A673 (cell line): ENCODE results near the gene VEGFB. TPM values are rescaled to one million over a fixed set of nuclear protein-coding genes. Genes with fewer than 3 reads are reported as not detected.
"Not testable (repeated sequence)": the region's sequence is repeated elsewhere in the genome, so short reads cannot be mapped to it uniquely, and the experiment has no call there.

Experiments used
- BruUV-seq: library from RNA; stranded (reverse); fragments of 400-500 nt; replicated peaks from 2 replicates; lab custom pipeline; 2021; lab: Mats Ljungman, UMichigan
- CTCF ChIA-PET: fragments of 300-600 bp; sonication (Branson Sonifier 250); formaldehyde crosslinking; loops from one replicate; lab custom pipeline; 2022; ENCODE audit warnings: antibody characterized with exemption; lab: Charles Lee
- POLR2A ChIA-PET: fragments of 300-600 bp; sonication (Branson Sonifier 250); formaldehyde crosslinking; loops from one replicate; lab custom pipeline; 2022; ENCODE audit warnings: antibody characterized with exemption; ENCODE audit not compliant: low non-redundant PET; lab: Charles Lee
- DNase-seq: peaks from one replicate; pipeline ENCODE4 v3.0.0-alpha.2; 2015; ENCODE audit warnings: low spot score
- H3K27ac ChIP-seq: fragments of 200-600 bp; sonication (generic); 2 replicates; pipeline ENCODE4 v1.5.1; 2016; ENCODE audit warnings: mixed run types, low read depth, mild to moderate bottlenecking, mixed read lengths, antibody characterized with exemption, low read length; ENCODE audit not compliant: poor library complexity, severe bottlenecking
- H3K27me3 ChIP-seq: fragments of 200-600 bp; sonication (generic); replicated peaks from 2 replicates; pipeline ENCODE4 v1.6.1; 2017; ENCODE audit warnings: mixed run types, low read depth, mild to moderate bottlenecking, mixed read lengths, antibody characterized with exemption, low read length; ENCODE audit not compliant: insufficient read depth, poor library complexity
- H3K36me3 ChIP-seq: fragments of 200-600 bp; sonication (generic); 2 replicates; pipeline ENCODE4 v1.6.1; 2016; ENCODE audit warnings: mixed run types, mild to moderate bottlenecking, mixed read lengths, antibody characterized with exemption, low read length; ENCODE audit not compliant: insufficient read depth, poor library complexity, severe bottlenecking
- H3K4me1 ChIP-seq: fragments of 200-600 bp; sonication (generic); 2 replicates; pipeline ENCODE4 v1.6.1; 2017; ENCODE audit warnings: mixed run types, mild to moderate bottlenecking, mixed read lengths, antibody characterized with exemption, low read length; ENCODE audit not compliant: insufficient read depth, poor library complexity, severe bottlenecking
- H3K4me3 ChIP-seq: fragments of 200-600 bp; sonication (generic); 2 replicates; pipeline ENCODE4 v1.5.1; 2016; ENCODE audit warnings: low read depth, mixed run types, mild to moderate bottlenecking, mixed read lengths, low read length; ENCODE audit not compliant: poor library complexity, severe bottlenecking
- H3K9me3 ChIP-seq: fragments of 200-600 bp; sonication (generic); 2 replicates; pipeline ENCODE4 v1.6.1; 2016; ENCODE audit warnings: mixed run types, low read depth, mild to moderate bottlenecking, mixed read lengths, antibody characterized with exemption, low read length; ENCODE audit not compliant: poor library complexity, severe bottlenecking
- EZH2 ChIP-seq: fragments of 200-600 bp; sonication (generic); IDR thresholded peaks from 2 replicates; pipeline ENCODE4 v1.6.1; 2017; ENCODE audit warnings: borderline replicate concordance, low read depth, mild to moderate bottlenecking, mixed read lengths, antibody characterized with exemption, low read length; ENCODE audit not compliant: poor library complexity, severe bottlenecking
- intact Hi-C: fragments of 100-400 bp; cut with micrococcal nuclease; formaldehyde crosslinking; loops from one replicate; pipeline ENCODE4 v1.10.0; 2022; ENCODE audit not compliant: unreplicated experiment
- total RNA-seq: library from RNA; stranded (reverse); gene quantifications from 2 replicates; pipeline ENCODE4 v1.2.3, GENCODE V29; 2021
- TF ChIP-seq, protein P1 (sequence below): fragments of 300-800, 200-600 bp; sonication (generic); conservative IDR thresholded peaks from 2 replicates; pipeline ENCODE4 v1.5.1; 2017; ENCODE audit warnings: low read depth, mild to moderate bottlenecking, antibody characterized with exemption, low read length, moderate library complexity, mixed read lengths

Gene VEGFB
- total RNA-seq, 1 experiment from 2014 or later = 93.3 TPM

DNA sequence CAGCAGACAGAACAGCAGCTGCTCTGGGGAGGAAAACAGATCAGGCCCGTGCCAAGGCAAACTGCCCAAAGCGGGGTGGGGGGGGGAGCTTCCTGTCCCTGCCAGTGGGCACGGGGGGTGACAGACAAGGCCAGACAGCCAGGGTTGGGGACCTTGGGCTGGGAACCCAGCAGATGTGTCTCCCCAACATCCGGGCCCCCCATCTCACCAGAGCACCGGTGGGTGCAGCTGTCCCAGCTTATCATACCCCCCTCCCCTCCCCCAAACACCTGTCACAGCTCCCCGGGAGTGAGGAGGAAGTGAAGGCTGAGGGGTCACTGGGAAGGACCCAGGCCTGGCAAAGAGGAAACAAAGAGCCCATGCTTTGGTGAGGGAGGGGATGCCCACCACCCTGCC, 11.0 kb downstream of the VEGFB start:
- peak overlapping the region; percentile 92 for H3K27ac ChIP-seq
- H3K4me3 ChIP-seq = peak overlapping the region; percentile 99
- peaks cover 12% of the 10 kb centered on the region for H3K36me3 ChIP-seq
- H3K27me3 ChIP-seq = no peaks in the 10 kb centered on the region
- CTCF ChIA-PET = interaction anchor here (1.6 kb wide), 1 partner anchor 41 kb away, joined by 3 read pairs; no protein-coding TSS in a partner anchor
- no TSS peak for BruUV-seq
- intact Hi-C loops = loop anchor here (5.0 kb wide), 1 partner anchor 38 kb away; the partner anchor contains the start of gene FERMT3
- POLR2A ChIA-PET = interaction anchor here (0.5 to 0.7 kb wide), 3 partner anchors 60 to 1189 kb away, joined by 3 to 4 read pairs (median 4); partner anchors contain the start of gene STIP1
- H3K9me3 ChIP-seq = no peaks in the 10 kb centered on the region
- no peak for DNase-seq
- TF ChIP-seq, protein P1, sequence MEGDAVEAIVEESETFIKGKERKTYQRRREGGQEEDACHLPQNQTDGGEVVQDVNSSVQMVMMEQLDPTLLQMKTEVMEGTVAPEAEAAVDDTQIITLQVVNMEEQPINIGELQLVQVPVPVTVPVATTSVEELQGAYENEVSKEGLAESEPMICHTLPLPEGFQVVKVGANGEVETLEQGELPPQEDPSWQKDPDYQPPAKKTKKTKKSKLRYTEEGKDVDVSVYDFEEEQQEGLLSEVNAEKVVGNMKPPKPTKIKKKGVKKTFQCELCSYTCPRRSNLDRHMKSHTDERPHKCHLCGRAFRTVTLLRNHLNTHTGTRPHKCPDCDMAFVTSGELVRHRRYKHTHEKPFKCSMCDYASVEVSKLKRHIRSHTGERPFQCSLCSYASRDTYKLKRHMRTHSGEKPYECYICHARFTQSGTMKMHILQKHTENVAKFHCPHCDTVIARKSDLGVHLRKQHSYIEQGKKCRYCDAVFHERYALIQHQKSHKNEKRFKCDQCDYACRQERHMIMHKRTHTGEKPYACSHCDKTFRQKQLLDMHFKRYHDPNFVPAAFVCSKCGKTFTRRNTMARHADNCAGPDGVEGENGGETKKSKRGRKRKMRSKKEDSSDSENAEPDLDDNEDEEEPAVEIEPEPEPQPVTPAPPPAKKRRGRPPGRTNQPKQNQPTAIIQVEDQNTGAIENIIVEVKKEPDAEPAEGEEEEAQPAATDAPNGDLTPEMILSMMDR = no peak
- no peak for TF ChIP-seq EZH2
- H3K4me1 ChIP-seq = peaks cover 27% of the 10 kb centered on the region

DNA sequence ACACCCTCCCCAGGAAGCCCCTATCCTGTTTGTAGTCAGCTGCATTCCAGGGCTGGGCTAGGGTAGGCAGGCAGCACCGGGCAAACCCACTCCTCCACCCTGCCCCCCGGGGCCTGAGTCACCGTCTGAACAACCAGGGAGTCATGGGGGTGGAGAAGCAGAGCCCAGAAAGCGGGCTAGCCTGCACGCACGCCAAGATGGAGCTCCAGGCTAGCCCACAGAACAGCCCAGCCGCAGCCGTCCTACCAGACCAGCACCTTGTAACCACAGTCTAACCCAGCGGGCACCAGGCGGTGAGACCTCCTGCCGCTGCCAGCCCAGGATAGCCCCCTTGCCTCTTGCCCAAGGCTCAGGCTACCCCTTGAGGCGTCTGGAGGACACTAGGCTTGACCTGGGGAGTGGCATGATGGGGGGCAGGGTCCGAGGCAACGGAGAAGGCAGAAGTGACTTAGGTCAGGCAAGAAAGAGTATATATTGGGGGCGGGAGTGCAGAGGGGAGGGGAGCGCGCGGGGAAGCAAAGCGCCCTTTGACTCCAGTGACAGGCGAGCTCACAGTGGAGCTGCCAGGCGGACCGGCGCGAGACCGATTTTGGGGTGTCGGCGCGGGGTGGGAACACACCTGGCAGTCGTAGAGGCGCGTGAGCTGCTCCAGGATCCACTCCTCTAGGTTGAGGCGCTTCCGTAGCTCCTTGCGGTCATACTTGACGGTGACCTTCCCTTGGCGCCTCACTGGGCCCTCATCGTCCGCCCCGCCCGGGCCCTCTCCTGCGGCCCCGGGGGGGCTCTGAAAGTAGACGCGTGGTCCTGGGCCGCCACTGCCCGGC, 11.6 kb downstream of the VEGFB start:
- Histone ChIP-seq H3K36me3 (peaks cover 12% of the 10 kb centered on the region), H3K27ac (peak overlapping the region; percentile 92), H3K4me3 (peak overlapping the region; percentile 99), H3K4me1 (peaks cover 32% of the 10 kb centered on the region), H3K27me3 (no peaks in the 10 kb centered on the region), H3K9me3 (no peaks in the 10 kb centered on the region)
- TF ChIP-seq EZH2 = no peak
- TF ChIP-seq, protein P1 = no peak
- POLR2A ChIA-PET = interaction anchor here (0.5 to 0.7 kb wide), 2 partner anchors 60 to 96 kb away, joined by 3 to 4 read pairs; partner anchors contain the start of gene STIP1
- DNase-seq = peak; percentile 84
- CTCF ChIA-PET = interaction anchor here (0.5 to 1.6 kb wide), 2 partner anchors 41 to 109 kb away, joined by 3 to 4 read pairs; no protein-coding TSS in a partner anchor
- BruUV-seq = no TSS peak
- intact Hi-C loops = loop anchor here (5.0 kb wide), 1 partner anchor 39 kb away; the partner anchor contains the start of gene FERMT3

DNA sequence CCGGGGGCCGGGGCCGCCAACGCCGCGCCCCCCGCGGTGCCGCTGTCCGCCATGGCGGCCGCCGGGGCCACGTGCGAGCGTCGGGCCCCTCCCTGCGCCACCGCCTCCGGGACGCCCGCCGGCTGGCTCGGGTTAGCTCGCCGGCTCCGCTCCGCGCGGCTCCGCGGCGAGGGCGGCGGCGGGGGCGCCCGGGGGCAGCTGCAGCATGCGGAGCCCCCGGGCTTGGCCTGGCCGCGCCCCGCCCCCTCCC, 12.2 kb downstream of the VEGFB start:
- POLR2A ChIA-PET, H3K9me3 ChIP-seq, BruUV-seq, H3K27me3 ChIP-seq, DNase-seq: not testable (repeated sequence)
- Histone ChIP-seq H3K4me1 (peaks cover 32% of the 10 kb centered on the region), H3K27ac (peak overlapping the region; percentile 92), H3K4me3 (peak overlapping the region; percentile 99), H3K36me3 (peaks cover 12% of the 10 kb centered on the region)
- CTCF ChIA-PET = interaction anchor here (0.6 kb wide), 1 partner anchor 42 kb away, joined by 3 read pairs; no protein-coding TSS in a partner anchor
- intact Hi-C loops = loop anchor here (5.0 kb wide), 1 partner anchor 39 kb away; the partner anchor contains the start of gene FERMT3
